Activated CD8-positive, alpha-beta memory T cell treated with anti-CD3 and anti-CD28 coated beads, Interleukin-2, amount 10 ng/mL, durations not matched to agents 7 days and 5 days (primary cell): ENCODE data around the gene OR6K3. TPM values are rescaled to one million over a fixed set of nuclear protein-coding genes. Genes with fewer than 3 reads are reported as not detected.

Experiments
- ATAC-seq: fragments of 150-1000 bp; cut with Tn5 transposase; one replicate; pipeline ENCODE4 v1.10.0; 2021; ENCODE audit warnings: moderate library complexity
- CTCF ChIA-PET: fragments of 350-600 bp; sonication (Branson Sonifier 250); formaldehyde crosslinking; loops from one replicate; lab custom pipeline; 2021; ENCODE audit warnings: antibody characterized with exemption; lab: Charles Lee
- DNase-seq: peaks from one replicate; pipeline ENCODE4 v3.0.0-alpha.2; 2020
- H3K27ac Mint-ChIP-seq: one replicate; pipeline ENCODE4 v1.8.0; 2021; ENCODE audit warnings: mild to moderate bottlenecking, mixed read lengths
- H3K27me3 Mint-ChIP-seq: one replicate; pipeline ENCODE4 v1.8.0; 2021; ENCODE audit warnings: mixed read lengths
- H3K36me3 Mint-ChIP-seq: one replicate; pipeline ENCODE4 v1.8.0; 2021; ENCODE audit warnings: mild to moderate bottlenecking, mixed read lengths
- H3K4me1 Mint-ChIP-seq: one replicate; pipeline ENCODE4 v1.8.0; 2021; ENCODE audit warnings: mixed read lengths
- H3K4me3 Mint-ChIP-seq: one replicate; pipeline ENCODE4 v1.8.0; 2021; ENCODE audit warnings: mild to moderate bottlenecking, moderate library complexity, mixed read lengths
- H3K9me3 Mint-ChIP-seq: one replicate; pipeline ENCODE4 v1.8.0; 2022; ENCODE audit warnings: low read depth, mixed read lengths
- total RNA-seq, 2 experiments: library from RNA; stranded (reverse); gene quantifications; one replicate each; pipeline ENCODE4 v1.2.3, GENCODE V29; 2021

Gene OR6K3
- not detected for total RNA-seq

- Mint-ChIP-seq H3K9me3 (no peaks in the 10 kb centered on the region), H3K4me3 (no peak within 1 kb of the TSS), H3K27ac (no peak within 1 kb of the TSS), H3K36me3 (no peaks in the 10 kb centered on the region), H3K4me1 (peaks cover 12% of the 10 kb centered on the region), H3K27me3 (peaks cover 10% of the 10 kb centered on the region)
- CTCF ChIA-PET, result no interaction called here
- DNase-seq, result no peak
- no peak for ATAC-seq
Measured at GRCh38 chr1:158720620-158721019, at the start of gene OR6K3. Gene OR6K3 (minus strand): TSS chr1:158720720. CDS start chr1:158718115, 2,605 bp downstream.

- Mint-ChIP-seq H3K4me3 (no peak within 1 kb of the TSS), H3K27ac (no peak within 1 kb of the TSS), H3K36me3 (no peaks in the 10 kb centered on the region), H3K27me3 (peaks cover 9% of the 10 kb centered on the region), H3K4me1 (no peaks in the 10 kb centered on the region), H3K9me3 (no peaks in the 10 kb centered on the region)
- CTCF ChIA-PET, result no interaction called here
- ATAC-seq (no peak), DNase-seq (no peak)
Measured at GRCh38 chr1:158754420-158754819, 33.9 kb upstream of the OR6K3 start, which contains the start of gene OR6K6. Gene OR6K6 (plus strand): TSS chr1:158754720. CDS start chr1:158754888, 168 bp downstream.

GRCh38 chr1:158752155-158752712 is 31.7 kb upstream of the OR6K3 start:
- Mint-ChIP-seq H3K27ac (no peak overlapping the region), H3K27me3 (peaks cover 9% of the 10 kb centered on the region), H3K4me3 (no peak overlapping the region), H3K4me1 (no peaks in the 10 kb centered on the region), H3K9me3 (no peaks in the 10 kb centered on the region), H3K36me3 (no peaks in the 10 kb centered on the region)
- ATAC-seq (no peak), DNase-seq (no peak)
- CTCF ChIA-PET, result no interaction called here

GRCh38 chr1:158735848-158736247 is 15.3 kb upstream of the OR6K3 start:
- CTCF ChIA-PET, result no interaction called here
- peaks cover 14% of the 10 kb centered on the region for H3K27me3 Mint-ChIP-seq
- no peak overlapping the region for H3K27ac Mint-ChIP-seq
- no peak for DNase-seq
- no peak for ATAC-seq
- no peak overlapping the region for H3K4me3 Mint-ChIP-seq
- H3K4me1 Mint-ChIP-seq, result no peaks in the 10 kb centered on the region
- no peaks in the 10 kb centered on the region for H3K9me3 Mint-ChIP-seq
- no peaks in the 10 kb centered on the region for H3K36me3 Mint-ChIP-seq

- Mint-ChIP-seq H3K27ac (no peak overlapping the region), H3K9me3 (no peaks in the 10 kb centered on the region), H3K27me3 (peaks cover 7% of the 10 kb centered on the region), H3K4me1 (no peaks in the 10 kb centered on the region), H3K4me3 (no peak overlapping the region), H3K36me3 (no peaks in the 10 kb centered on the region)
- ATAC-seq (no peak), DNase-seq (no peak)
- CTCF ChIA-PET, result no interaction called here
Measured at GRCh38 chr1:158732524-158732923, 12.0 kb upstream of the OR6K3 start.

GRCh38 chr1:158731707-158732106 is 11.2 kb upstream of the OR6K3 start:
- peaks cover 7% of the 10 kb centered on the region for H3K27me3 Mint-ChIP-seq
- CTCF ChIA-PET, result no interaction called here
- no peaks in the 10 kb centered on the region for H3K4me1 Mint-ChIP-seq
- DNase-seq (no peak), ATAC-seq (no peak)
- no peaks in the 10 kb centered on the region for H3K9me3 Mint-ChIP-seq
- no peak overlapping the region for H3K4me3 Mint-ChIP-seq
- no peak overlapping the region for H3K27ac Mint-ChIP-seq
- no peaks in the 10 kb centered on the region for H3K36me3 Mint-ChIP-seq

GRCh38 chr1:158730453-158730852 is 9.9 kb upstream of the OR6K3 start:
- CTCF ChIA-PET, result no interaction called here
- Mint-ChIP-seq H3K27ac (no peak overlapping the region), H3K36me3 (no peaks in the 10 kb centered on the region), H3K27me3 (peaks cover 7% of the 10 kb centered on the region), H3K9me3 (no peaks in the 10 kb centered on the region), H3K4me3 (no peak overlapping the region), H3K4me1 (no peaks in the 10 kb centered on the region)
- DNase-seq, result no peak
- ATAC-seq, result no peak

GRCh38 chr1:158728510-158729225 is 8.1 kb upstream of the OR6K3 start:
- CTCF ChIA-PET, result no interaction called here
- no peak for ATAC-seq

GRCh38 chr1:158724442-158724841 is 3.9 kb upstream of the OR6K3 start:
- Mint-ChIP-seq H3K36me3 (no peaks in the 10 kb centered on the region), H3K4me1 (no peaks in the 10 kb centered on the region), H3K27me3 (peaks cover 15% of the 10 kb centered on the region), H3K27ac (no peak overlapping the region), H3K4me3 (no peak overlapping the region), H3K9me3 (no peaks in the 10 kb centered on the region)
- ATAC-seq, result no peak
- no peak for DNase-seq
- CTCF ChIA-PET, result no interaction called here

More at GRCh38 chr1:158728510-158729225, 8.1 kb upstream of the OR6K3 start:
- DNase-seq, result no peak
- H3K27me3 Mint-ChIP-seq, result peaks cover 8% of the 10 kb centered on the region
- no peaks in the 10 kb centered on the region for H3K4me1 Mint-ChIP-seq
- H3K4me3 Mint-ChIP-seq, result no peak overlapping the region
- no peaks in the 10 kb centered on the region for H3K36me3 Mint-ChIP-seq
- H3K27ac Mint-ChIP-seq, result no peak overlapping the region
- no peaks in the 10 kb centered on the region for H3K9me3 Mint-ChIP-seq

- no peak for ATAC-seq
- Mint-ChIP-seq H3K9me3 (no peaks in the 10 kb centered on the region), H3K36me3 (no peaks in the 10 kb centered on the region), H3K4me3 (no peak overlapping the region), H3K4me1 (peaks cover 12% of the 10 kb centered on the region), H3K27ac (no peak overlapping the region), H3K27me3 (peaks cover 10% of the 10 kb centered on the region)
- DNase-seq, result no peak
- CTCF ChIA-PET, result no interaction called here
Measured at GRCh38 chr1:158719664-158720063, 856 bp downstream of the OR6K3 start.

GRCh38 chr1:158717344-158717743 is 3.2 kb downstream of the OR6K3 start:
- Mint-ChIP-seq H3K9me3 (no peaks in the 10 kb centered on the region), H3K27ac (no peak overlapping the region), H3K4me1 (peaks cover 12% of the 10 kb centered on the region), H3K27me3 (peaks cover 14% of the 10 kb centered on the region), H3K36me3 (no peaks in the 10 kb centered on the region), H3K4me3 (no peak overlapping the region)
- ATAC-seq, result no peak
- DNase-seq, result no peak
- CTCF ChIA-PET, result no interaction called here

GRCh38 chr1:158716335-158716734 is 4.2 kb downstream of the OR6K3 start:
- Mint-ChIP-seq H3K4me1 (peaks cover 12% of the 10 kb centered on the region), H3K27ac (no peak overlapping the region), H3K9me3 (no peaks in the 10 kb centered on the region), H3K36me3 (no peaks in the 10 kb centered on the region), H3K4me3 (no peak overlapping the region), H3K27me3 (peaks cover 16% of the 10 kb centered on the region)
- CTCF ChIA-PET, result no interaction called here
- DNase-seq (no peak), ATAC-seq (peak; percentile 55)

GRCh38 chr1:158714754-158715153 is 5.8 kb downstream of the OR6K3 start:
- H3K27me3 Mint-ChIP-seq, result peaks cover 13% of the 10 kb centered on the region
- DNase-seq (no peak), ATAC-seq (no peak)
- no peak overlapping the region for H3K4me3 Mint-ChIP-seq
- CTCF ChIA-PET, result no interaction called here
- H3K36me3 Mint-ChIP-seq, result no peaks in the 10 kb centered on the region
- H3K27ac Mint-ChIP-seq, result no peak overlapping the region
- H3K9me3 Mint-ChIP-seq, result no peaks in the 10 kb centered on the region
- peaks cover 12% of the 10 kb centered on the region for H3K4me1 Mint-ChIP-seq

GRCh38 chr1:158711098-158711497 is 9.4 kb downstream of the OR6K3 start:
- CTCF ChIA-PET, result no interaction called here
- H3K4me3 Mint-ChIP-seq, result no peak overlapping the region
- ATAC-seq (no peak), DNase-seq (no peak)
- H3K9me3 Mint-ChIP-seq, result no peaks in the 10 kb centered on the region
- H3K36me3 Mint-ChIP-seq, result no peaks in the 10 kb centered on the region
- H3K4me1 Mint-ChIP-seq, result no peaks in the 10 kb centered on the region
- H3K27ac Mint-ChIP-seq, result no peak overlapping the region
- H3K27me3 Mint-ChIP-seq, result peaks cover 13% of the 10 kb centered on the region
